IMR-90 (cell line): ENCODE results near the gene NFKBIE. TPM values are rescaled to one million over a fixed set of nuclear protein-coding genes. Genes with fewer than 3 reads are reported as not detected.

Source experiments
- ATAC-seq: fragments of 200-7000 bp; cut with Tn5 transposase; 2 replicates; pipeline ENCODE4 v1.9.1; 2020; ENCODE audit warnings: low read depth, mild to moderate bottlenecking, moderate library complexity
- BruUV-seq: library from RNA; stranded (reverse); fragments of 400-500 nt; replicated peaks from 2 replicates; lab custom pipeline; 2021; lab: Mats Ljungman, UMichigan
- CTCF ChIA-PET: fragments of 300-600 bp; formaldehyde crosslinking; extraction: SDS; loops from one replicate; lab custom pipeline; 2021; ENCODE audit warnings: antibody characterized with exemption; lab: Yijun Ruan, JAX
- POLR2A ChIA-PET: fragments of 300-600 bp; sonication (Branson Sonifier 250); formaldehyde crosslinking; loops from one replicate; lab custom pipeline; 2022; ENCODE audit warnings: antibody characterized with exemption; ENCODE audit not compliant: unreplicated experiment; lab: Charles Lee
- DNase-seq: peaks from one replicate; pipeline ENCODE4 v3.0.0; 2013
- H2AFZ ChIP-seq: replicated peaks from 2 replicates; pipeline ENCODE3; 2013; ENCODE audit warnings: low read length, mild to moderate bottlenecking; ENCODE audit not compliant: poor library complexity
- H2AK5ac ChIP-seq: 2 replicates; pipeline ENCODE4 v1.6.1; 2013; ENCODE audit warnings: low read depth, low read length, inconsistent platforms
- H2AK9ac ChIP-seq: replicated peaks from 2 replicates; pipeline ENCODE3; 2013; ENCODE audit warnings: mild to moderate bottlenecking, low read depth, low read length, moderate library complexity; ENCODE audit not compliant: poor library complexity
- H2BK120ac ChIP-seq: 2 replicates; pipeline ENCODE4 v1.6.1; 2013; ENCODE audit warnings: low read depth, low read length, inconsistent platforms
- H2BK15ac ChIP-seq: 3 replicates; pipeline ENCODE4 v1.6.1; 2013; ENCODE audit warnings: low read depth, low read length, inconsistent platforms
- H2BK20ac ChIP-seq: 2 replicates; pipeline ENCODE4 v1.6.1; 2013; ENCODE audit warnings: low read depth, mild to moderate bottlenecking, inconsistent platforms, low read length, moderate library complexity
- H2BK5ac ChIP-seq: 2 replicates; pipeline ENCODE4 v1.6.1; 2013; ENCODE audit warnings: mild to moderate bottlenecking, low read depth, low read length, inconsistent platforms; ENCODE audit not compliant: poor library complexity, severe bottlenecking
- H3K14ac ChIP-seq: replicated peaks from 2 replicates; pipeline ENCODE4 v1.6.1; 2013; ENCODE audit warnings: low read depth, low read length, inconsistent platforms
- H3K18ac ChIP-seq: 2 replicates; pipeline ENCODE4 v1.6.1; 2013; ENCODE audit warnings: low read depth, low read length, control low read depth
- H3K23ac ChIP-seq: 2 replicates; pipeline ENCODE4 v1.6.1; 2013; ENCODE audit warnings: low read depth, low read length, inconsistent platforms
- H3K27ac ChIP-seq: 2 replicates; pipeline ENCODE4 v1.5.1; 2013; ENCODE audit warnings: mild to moderate bottlenecking, control low read depth, low read length; ENCODE audit not compliant: insufficient read depth
- H3K27me3 ChIP-seq: 2 replicates; pipeline ENCODE4 v1.6.1; 2013; ENCODE audit warnings: low read length; ENCODE audit not compliant: control insufficient read depth, insufficient read depth
- H3K36me3 ChIP-seq: 2 replicates; pipeline ENCODE4 v1.6.1; 2013; ENCODE audit warnings: low read length, mixed read lengths; ENCODE audit not compliant: control insufficient read depth, insufficient read depth
- H3K4ac ChIP-seq: 2 replicates; pipeline ENCODE4 v1.6.1; 2013; ENCODE audit warnings: low read depth, low read length, inconsistent platforms
- H3K4me1 ChIP-seq: 2 replicates; pipeline ENCODE4 v1.6.1; 2013; ENCODE audit warnings: low read length, mixed read lengths; ENCODE audit not compliant: control insufficient read depth, insufficient read depth
- H3K4me2 ChIP-seq: 2 replicates; pipeline ENCODE4 v1.6.1; 2013; ENCODE audit warnings: low read depth, mild to moderate bottlenecking, control low read depth, low read length, moderate library complexity
- H3K4me3 ChIP-seq: 2 replicates; pipeline ENCODE4 v1.5.1; 2013; ENCODE audit warnings: low read depth, mild to moderate bottlenecking, control low read depth, low read length, moderate library complexity; ENCODE audit not compliant: insufficient read depth
- H3K56ac ChIP-seq: 2 replicates; pipeline ENCODE4 v1.6.1; 2013; ENCODE audit warnings: low read length, inconsistent platforms; ENCODE audit not compliant: insufficient read depth; ENCODE audit errors: extremely low read depth
- H3K79me1 ChIP-seq, 2 experiments: 2 replicates each; pipeline ENCODE4 v1.6.1; 2013; ENCODE audit warnings: low read length in 2 of 2, inconsistent platforms in 1 of 2, low read depth in 1 of 2
- H3K9ac ChIP-seq: 2 replicates; pipeline ENCODE4 v1.6.1; 2013; ENCODE audit warnings: low read depth, low read length, control low read depth
- H3K9me1 ChIP-seq: 2 replicates; pipeline ENCODE4 v1.6.1; 2013; ENCODE audit warnings: low read length, inconsistent platforms; ENCODE audit not compliant: insufficient read depth
- H3K9me3 ChIP-seq: 2 replicates; pipeline ENCODE4 v1.6.1; 2013; ENCODE audit warnings: low read length; ENCODE audit not compliant: control insufficient read depth, insufficient read depth
- H4K20me1 ChIP-seq: 2 replicates; pipeline ENCODE4 v1.6.1; 2013; ENCODE audit warnings: low read length, inconsistent platforms; ENCODE audit not compliant: insufficient read depth
- H4K5ac ChIP-seq: 2 replicates; pipeline ENCODE4 v1.6.1; 2013; ENCODE audit warnings: mild to moderate bottlenecking, low read depth, low read length, control low read depth
- H4K8ac ChIP-seq, 2 experiments: 2 replicates each; pipeline ENCODE4 v1.6.1; 2013; ENCODE audit warnings: low read depth in 2 of 2, low read length in 2 of 2, control low read depth in 1 of 2, inconsistent platforms in 1 of 2
- H4K91ac ChIP-seq: 2 replicates; pipeline ENCODE4 v1.6.1; 2013; ENCODE audit warnings: low read depth, low read length, inconsistent platforms; ENCODE audit not compliant: insufficient read depth
- BHLHE40 ChIP-seq: fragments of 150-350 bp; IDR thresholded peaks from 2 replicates; pipeline ENCODE4 v1.6.1; 2016; ENCODE audit warnings: mild to moderate bottlenecking, low read depth, low read length
- CEBPB ChIP-seq: IDR thresholded peaks from 2 replicates; pipeline ENCODE4 v1.6.1; 2012; ENCODE audit warnings: low read depth, low read length, improper control_type of control experiment
- CHD1 ChIP-seq: IDR thresholded peaks from 2 replicates; pipeline ENCODE4 v1.6.1; 2012; ENCODE audit warnings: low read depth, low read length, improper control_type of control experiment
- CTCF ChIP-seq: conservative IDR thresholded peaks from 2 replicates; pipeline ENCODE4 v1.5.1; 2012; ENCODE audit warnings: mild to moderate bottlenecking, low read depth, low read length, improper control_type of control experiment
- ELK1 ChIP-seq: fragments of 150-350 bp; IDR thresholded peaks from 2 replicates; pipeline ENCODE4 v1.6.1; 2016; ENCODE audit warnings: low read depth, mild to moderate bottlenecking, low read length, moderate library complexity, borderline replicate concordance
- MAFK ChIP-seq: IDR thresholded peaks from 2 replicates; pipeline ENCODE4 v1.6.1; 2012; ENCODE audit warnings: low read depth, low read length, improper control_type of control experiment
- MAZ ChIP-seq: IDR thresholded peaks from 2 replicates; pipeline ENCODE4 v1.6.1; 2012; ENCODE audit warnings: low read depth, mild to moderate bottlenecking, low read length, improper control_type of control experiment, moderate library complexity, borderline replicate concordance
- MXI1 ChIP-seq: IDR thresholded peaks from 2 replicates; pipeline ENCODE4 v1.6.1; 2012; ENCODE audit warnings: low read depth, mild to moderate bottlenecking, low read length, moderate library complexity, borderline replicate concordance
- NFE2L2 ChIP-seq: fragments of 150-350 bp; IDR thresholded peaks from 2 replicates; pipeline ENCODE4 v1.6.1; 2016; ENCODE audit warnings: low read depth, mild to moderate bottlenecking, low read length
- POLR2A ChIP-seq: IDR thresholded peaks from 2 replicates; pipeline ENCODE4 v1.6.1; 2012; ENCODE audit warnings: mild to moderate bottlenecking, low read depth, low read length
- RAD21 ChIP-seq: IDR thresholded peaks from 2 replicates; pipeline ENCODE4 v1.6.1; 2012; ENCODE audit warnings: low read length, improper control_type of control experiment
- RCOR1 ChIP-seq: IDR thresholded peaks from 2 replicates; pipeline ENCODE4 v1.6.1; 2012; ENCODE audit warnings: mild to moderate bottlenecking, low read length, improper control_type of control experiment; ENCODE audit not compliant: insufficient replicate concordance
- RFX5 ChIP-seq: IDR thresholded peaks from 2 replicates; pipeline ENCODE4 v1.8.0; 2012; ENCODE audit warnings: low read depth, mild to moderate bottlenecking, low read length, moderate library complexity
- SMC3 ChIP-seq: fragments of 150-350 bp; IDR thresholded peaks from 2 replicates; pipeline ENCODE4 v1.6.1; 2016; ENCODE audit warnings: low read depth, mild to moderate bottlenecking, antibody characterized with exemption, low read length, moderate library complexity
- WGBS, 2 experiments: methylation state at CpG; one replicate each; pipeline versions ENCODE4 v1.1.5 to v1.1.7; 2013; ENCODE audit warnings: missing lambda C conversion rate in 2 of 2; ENCODE audit not compliant: insufficient read length in 1 of 2; ENCODE audit errors: extremely low coverage in 2 of 2; 5-methylcytosine and 5-hydroxymethylcytosine counted together
- dilution Hi-C: fragments of 300-500 bp; cut with HindIII; formaldehyde crosslinking; loops from one replicate; pipeline ENCODE4 v1.14.3; 2018; ENCODE audit warnings: low sequenced_read_pairs; ENCODE audit not compliant: unreplicated experiment
- in situ Hi-C: fragments of 300-500 bp; cut with MboI; formaldehyde crosslinking; loops from 3 replicates; pipeline ENCODE4 v1.14.3; 2019; ENCODE audit warnings: low sequenced_read_pairs, inconsistent platforms, mixed read lengths
- intact Hi-C: fragments of 100-400 bp; cut with micrococcal nuclease; formaldehyde crosslinking; loops from 2 replicates; pipeline ENCODE4 v1.10.0; 2022
- polyA plus RNA-seq, 3 experiments: library from polyadenylated mRNA; depleted of rRNA; stranded (reverse); fragments of >200 nt; gene quantifications; 2 replicates each; pipeline ENCODE4 v1.2.3, GENCODE V29; 2012; ENCODE audit warnings: low replicate concordance in 1 of 3
- total RNA-seq: library from RNA; depleted of rRNA; stranded (reverse); fragments of >200 nt; gene quantifications from 2 replicates; pipeline ENCODE4 v1.2.3, GENCODE V29; 2012
- TF ChIP-seq, protein P1 (sequence below): fragments of 150-350 bp; IDR thresholded peaks from 2 replicates; pipeline ENCODE4 v1.6.1; 2017; ENCODE audit warnings: mild to moderate bottlenecking, antibody characterized with exemption, low read length, low read depth

The NFKBIE gene
- total and polyA plus RNA-seq, 2 of the 4 experiments (the other 2 are of a cell fraction) = 7.9 to 13.0 TPM

DNA sequence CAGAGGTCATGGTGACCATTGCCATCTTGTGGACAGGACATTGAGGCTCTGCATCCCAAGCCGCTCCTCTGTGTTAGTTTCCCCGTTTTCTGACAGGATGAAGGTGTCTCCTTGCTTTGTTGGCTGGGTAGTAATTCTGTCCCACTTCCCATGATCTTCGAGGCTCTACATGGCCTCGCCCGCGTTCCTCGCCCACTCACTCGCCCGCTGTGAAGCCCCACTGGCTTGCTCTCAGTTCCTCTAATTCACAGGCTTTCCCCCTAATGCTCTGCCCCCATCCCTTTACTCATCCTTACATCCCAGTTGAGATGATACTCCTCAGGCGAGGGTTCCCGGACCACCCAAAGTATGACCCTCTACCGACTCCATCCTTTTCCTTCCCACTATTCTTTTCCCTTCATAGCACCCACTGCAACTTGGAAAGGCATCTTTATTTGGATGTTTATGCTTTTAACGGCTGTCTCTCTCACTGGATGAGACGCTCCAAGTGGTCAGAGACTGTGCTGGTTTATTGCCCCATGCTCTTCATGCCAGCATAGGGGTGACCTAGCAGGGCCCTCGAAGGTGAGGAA, 7.5 kb downstream of the NFKBIE start:
- Histone ChIP-seq H3K4ac (peak overlapping the region; percentile 97), H2AFZ (peak overlapping the region; percentile 98), H3K4me2 (peak overlapping the region; percentile 98), H3K23ac (peak overlapping the region; percentile 99), H3K27ac (peak overlapping the region; percentile 91), H4K8ac (peak overlapping the region; percentile 94 to 98), H3K36me3 (peaks cover 36% of the 10 kb centered on the region), H4K5ac (peak overlapping the region; percentile 98), H2BK20ac (no peak overlapping the region; the same call in 1 of the 2 replicates), H3K4me1 (peaks cover 14% of the 10 kb centered on the region), H2BK15ac (peak overlapping the region; percentile 72; the same call in 2 of the 3 replicates), H4K20me1 (peaks cover 39% of the 10 kb centered on the region), H3K9me1 (peaks cover 13% of the 10 kb centered on the region), H2AK5ac (peak overlapping the region; percentile 86; the same call in 1 of the 2 replicates), H2AK9ac (peak overlapping the region; percentile 80), H3K79me1 (peaks cover 14 to 63% of the 10 kb centered on the region in 2 experiments), H2BK5ac (peak overlapping the region; percentile 89), H3K27me3 (no peaks in the 10 kb centered on the region), H3K9me3 (no peaks in the 10 kb centered on the region), H3K4me3 (peak overlapping the region; percentile 94), H3K56ac (peak overlapping the region; percentile 61), H3K14ac (peak overlapping the region; percentile 100), H3K9ac (peak overlapping the region; percentile 94), H4K91ac (peak overlapping the region; percentile 64), H2BK120ac (peak overlapping the region; percentile 94), H3K18ac (peak overlapping the region; percentile 83)
- DNase-seq = no peak
- dilution Hi-C loops = no loop called here
- intact Hi-C loops = no loop called here
- in situ Hi-C loops = no loop called here
- 44% methylated on average over 10 of the region's 15 CpGs; no CpG with 5 or more reads in 1 of the 2 experiments for WGBS, 2 experiments
- BruUV-seq = no TSS peak
- ATAC-seq = no peak
- ChIA-PET CTCF (no interaction called here), POLR2A (interaction anchor here (2.0 kb wide), 1 partner anchor 11 kb away, joined by 27 read pairs; the partner anchor contains the start of gene HSP90AB1)
- no peak for TF ChIP-seq CTCF
- no peak for TF ChIP-seq RAD21
- no peak for TF ChIP-seq CHD1
- TF ChIP-seq MAZ = no peak
- no peak for TF ChIP-seq BHLHE40
- no peak for TF ChIP-seq ELK1
- TF ChIP-seq RCOR1 = no peak
- no peak for TF ChIP-seq NFE2L2
- TF ChIP-seq CEBPB = no peak
- no peak for TF ChIP-seq SMC3
- TF ChIP-seq, protein P1, sequence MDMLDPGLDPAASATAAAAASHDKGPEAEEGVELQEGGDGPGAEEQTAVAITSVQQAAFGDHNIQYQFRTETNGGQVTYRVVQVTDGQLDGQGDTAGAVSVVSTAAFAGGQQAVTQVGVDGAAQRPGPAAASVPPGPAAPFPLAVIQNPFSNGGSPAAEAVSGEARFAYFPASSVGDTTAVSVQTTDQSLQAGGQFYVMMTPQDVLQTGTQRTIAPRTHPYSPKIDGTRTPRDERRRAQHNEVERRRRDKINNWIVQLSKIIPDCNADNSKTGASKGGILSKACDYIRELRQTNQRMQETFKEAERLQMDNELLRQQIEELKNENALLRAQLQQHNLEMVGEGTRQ = no peak
- TF ChIP-seq MAFK = no peak
- TF ChIP-seq POLR2A = no peak
- TF ChIP-seq MXI1 = no peak
- no peak for TF ChIP-seq RFX5
